ENCODE data around the gene CSNK1G2. TPM values are rescaled to one million over a fixed set of nuclear protein-coding genes. Genes with fewer than 3 reads are reported as not detected.

CSNK1G2 gene
- total and polyA plus RNA-seq, 2 donors (not counting 1 experiment from before 2014, with no cell fraction given): 154 to 288 TPM

DNA sequence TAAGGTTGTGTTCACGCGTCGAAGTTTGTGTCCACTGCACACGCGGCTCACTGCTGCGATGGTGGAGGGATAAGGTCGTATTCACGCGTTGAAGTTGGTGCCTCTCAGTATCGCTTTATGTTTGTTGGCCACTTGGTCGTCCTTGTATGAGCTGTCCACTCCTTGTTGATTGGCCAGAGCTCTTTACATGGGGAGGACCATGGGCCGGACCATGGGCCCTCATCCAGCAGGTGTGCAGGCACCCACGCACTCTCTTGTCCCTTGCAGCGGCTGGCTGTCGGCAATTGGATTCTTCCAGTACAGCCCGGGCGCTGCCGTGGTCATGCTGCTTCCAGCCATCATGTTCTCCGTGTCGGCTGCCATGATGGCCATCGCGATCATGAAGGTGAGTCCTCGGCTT lies 18.2 kb upstream of the CSNK1G2 start:
- ATAC-seq (ENCODE audit: low read depth): no peak
- Histone ChIP-seq H3K36me3 (replicated peaks in 1 of 2; ENCODE audit: control extremely low read depth in 1 of 2, control insufficient read depth in 1 of 2, extremely low read depth in 1 of 2, insufficient read depth in 2 of 2, low read length in 1 of 2) (peaks cover 2 to 45% of the 10 kb centered on the region in 2 experiments), H3K79me2 (ENCODE audit: control insufficient read depth, insufficient read depth, low read length) (peaks cover 3% of the 10 kb centered on the region), H2AFZ (ENCODE audit: insufficient read depth, low read depth, low read length, poor library complexity, severe bottlenecking) (no peak overlapping the region), H3K4me1 (ENCODE audit: control insufficient read depth in 2 of 2, insufficient read depth in 2 of 2, low read length in 2 of 2) (peaks cover 0 to 22% of the 10 kb centered on the region in 2 donors), H3K27me3 (replicated peaks in 1 of 4; ENCODE audit: control extremely low read depth in 1 of 4, control insufficient read depth in 3 of 4, insufficient read depth in 4 of 4, low read length in 3 of 4) (no peaks in the 10 kb centered on the region), H3K9ac (ENCODE audit: low read length) (no peak overlapping the region), H4K20me1 (ENCODE audit: control insufficient read depth, insufficient read depth, low read length, poor library complexity, severe bottlenecking) (no peaks in the 10 kb centered on the region), H3K27ac (ENCODE audit: low read length in 2 of 2) (peak overlapping the region in 1 of 2 donors; percentile 46), H3K4me3 (ENCODE audit: control extremely low read depth in 1 of 5, extremely low read depth in 1 of 5, insufficient read depth in 1 of 5, low read depth in 2 of 5, low read length in 4 of 5) (no peak overlapping the region), H3K4me2 (replicated peaks; ENCODE audit: low read depth, low read length, poor library complexity, severe bottlenecking) (peak overlapping the region; percentile 31), H3K9me3 (ENCODE audit: control extremely low read depth in 1 of 3, control insufficient read depth in 2 of 3, insufficient read depth in 1 of 3, low read length in 2 of 3) (peaks cover 0 to 5% (median 0%) of the 10 kb centered on the region in 3 donors)
- intact Hi-C loops (cut with micrococcal nuclease): loop anchor here (1.0 kb wide), 1 partner anchor 18 kb away; the partner anchor contains the start of genes ADAT3 and SCAMP4
- DNase-seq: no peak
- ChIA-PET POLR2A (interaction anchor here (0.5 to 1.0 kb wide), 4 partner anchors 14 to 58 kb away, joined by 3 to 5 read pairs (median 4); no protein-coding TSS in a partner anchor), CTCF (interaction anchor here (1.0 to 1.7 kb wide), 5 partner anchors 13 to 84 kb away, joined by 3 to 7 read pairs (median 4); no protein-coding TSS in a partner anchor)
- H3K9me3 Mint-ChIP-seq (ENCODE audit: insufficient read depth): no peaks in the 10 kb centered on the region
- H3K4me1 Mint-ChIP-seq: peaks cover 3% of the 10 kb centered on the region
- H3K27me3 Mint-ChIP-seq: no peaks in the 10 kb centered on the region
- H3K27ac Mint-ChIP-seq: peak overlapping the region; percentile 76
- TF ChIP-seq CTCF (IDR thresholded peaks at IDR 0.05): no peak
- no peak for TF ChIP-seq EZH2 (IDR thresholded peaks at IDR 0.05; ENCODE audit: borderline replicate concordance, insufficient read depth, low read depth, low read length, poor library complexity, severe bottlenecking)
- no peak overlapping the region for H3K4me3 Mint-ChIP-seq
- 98% methylated on average over 19 of the region's 23 CpGs for WGBS (ENCODE audit: insufficient coverage)

- Histone ChIP-seq H2AFZ (ENCODE audit: insufficient read depth, low read depth, low read length, poor library complexity, severe bottlenecking) (no peak overlapping the region), H3K4me2 (replicated peaks; ENCODE audit: low read depth, low read length, poor library complexity, severe bottlenecking) (peak overlapping the region; percentile 31), H3K4me1 (ENCODE audit: control insufficient read depth in 2 of 2, insufficient read depth in 2 of 2, low read length in 2 of 2) (peaks cover 0 to 22% of the 10 kb centered on the region in 2 donors), H3K9ac (ENCODE audit: low read length) (no peak overlapping the region), H3K27me3 (replicated peaks in 1 of 4; ENCODE audit: control extremely low read depth in 1 of 4, control insufficient read depth in 3 of 4, insufficient read depth in 4 of 4, low read length in 3 of 4) (no peaks in the 10 kb centered on the region), H3K27ac (ENCODE audit: low read length in 2 of 2) (peak overlapping the region in 1 of 2 donors; percentile 46), H3K79me2 (ENCODE audit: control insufficient read depth, insufficient read depth, low read length) (peaks cover 3% of the 10 kb centered on the region), H3K9me3 (ENCODE audit: control extremely low read depth in 1 of 3, control insufficient read depth in 2 of 3, insufficient read depth in 1 of 3, low read length in 2 of 3) (peaks cover 0 to 5% (median 0%) of the 10 kb centered on the region in 3 donors), H4K20me1 (ENCODE audit: control insufficient read depth, insufficient read depth, low read length, poor library complexity, severe bottlenecking) (no peaks in the 10 kb centered on the region), H3K4me3 (ENCODE audit: control extremely low read depth in 1 of 5, extremely low read depth in 1 of 5, insufficient read depth in 1 of 5, low read depth in 2 of 5, low read length in 4 of 5) (no peak overlapping the region), H3K36me3 (replicated peaks in 1 of 2; ENCODE audit: control extremely low read depth in 1 of 2, control insufficient read depth in 1 of 2, extremely low read depth in 1 of 2, insufficient read depth in 2 of 2, low read length in 1 of 2) (peaks cover 2 to 43% of the 10 kb centered on the region in 2 experiments)
- Mint-ChIP-seq H3K27ac (peak overlapping the region; percentile 76), H3K9me3 (ENCODE audit: insufficient read depth) (no peaks in the 10 kb centered on the region), H3K4me1 (peaks cover 4% of the 10 kb centered on the region), H3K4me3 (no peak overlapping the region), H3K27me3 (no peaks in the 10 kb centered on the region)
- TF ChIP-seq CTCF (IDR thresholded peaks at IDR 0.05) (no peak), EZH2 (IDR thresholded peaks at IDR 0.05; ENCODE audit: borderline replicate concordance, insufficient read depth, low read depth, low read length, poor library complexity, severe bottlenecking) (no peak)
- intact Hi-C loops (cut with micrococcal nuclease): loop anchor here (1.0 kb wide), 1 partner anchor 18 kb away; the partner anchor contains the start of genes ADAT3 and SCAMP4
- CTCF ChIA-PET: interaction anchor here (1.0 to 1.7 kb wide), 4 partner anchors 14 to 59 kb away, joined by 3 to 7 read pairs (median 4); no protein-coding TSS in a partner anchor
- ATAC-seq (ENCODE audit: low read depth) (peak; percentile 85), DNase-seq (peak; percentile 66)
- POLR2A ChIA-PET: interaction anchor here (0.5 to 1.6 kb wide), 8 partner anchors 11 to 927 kb away, joined by 3 to 5 read pairs (median 4); partner anchors contain the start of genes ADAT3 and SCAMP4
- 84% methylated on average over 5 of the region's 8 CpGs for WGBS (ENCODE audit: insufficient coverage)
Measured at GRCh38 chr19:1923319-1923718, 17.7 kb upstream of the CSNK1G2 start.
